Lung (tissue), 12 donors: ENCODE data around the gene SAP25. TPM values are rescaled to one million over a fixed set of nuclear protein-coding genes. Genes with fewer than 3 reads are reported as not detected.

Experiments
- ATAC-seq: fragments of 200-7000 bp; cut with Tn5 transposase; one replicate; pipeline ENCODE4 v1.9.1; 2020; ENCODE audit warnings: moderate number of reproducible peaks; ENCODE audit not compliant: insufficient read depth, low FRiP score
- DNase-seq, 3 donors: peaks; one replicate each; pipeline ENCODE4 v3.0.0-alpha.2; 2013 to 2017
- H3K27ac ChIP-seq, 2 donors: one replicate each; pipeline ENCODE4 v1.5.1; 2013; ENCODE audit warnings: mild to moderate bottlenecking in 2 of 2, moderate library complexity in 2 of 2, control low read depth in 1 of 2, inconsistent platforms in 1 of 2, low read depth in 1 of 2, low read length in 1 of 2
- H3K27me3 ChIP-seq, 3 donors: one replicate each; pipeline ENCODE4 v1.5.1; 2013; ENCODE audit warnings: low read length in 2 of 3; ENCODE audit not compliant: control insufficient read depth in 3 of 3, insufficient read depth in 3 of 3
- H3K36me3 ChIP-seq, 4 donors: one replicate each; pipeline ENCODE4 v1.5.1; 2013; ENCODE audit warnings: low read length in 4 of 4, mild to moderate bottlenecking in 1 of 4, moderate library complexity in 1 of 4; ENCODE audit not compliant: control insufficient read depth in 4 of 4, insufficient read depth in 4 of 4
- H3K4me1 ChIP-seq, 5 donors: one replicate each; pipeline ENCODE4 v1.5.1; 2013; ENCODE audit warnings: low read length in 5 of 5, mild to moderate bottlenecking in 2 of 5, moderate library complexity in 1 of 5; ENCODE audit not compliant: control insufficient read depth in 5 of 5, insufficient read depth in 5 of 5
- H3K4me3 ChIP-seq: one replicate; pipeline ENCODE4 v1.5.1; 2013; ENCODE audit warnings: mild to moderate bottlenecking, control low read depth, moderate library complexity
- H3K9ac ChIP-seq, 2 donors: one replicate each; pipeline ENCODE4 v1.5.1; 2013; ENCODE audit warnings: low read length in 2 of 2, control low read depth in 1 of 2; ENCODE audit not compliant: insufficient read depth in 1 of 2
- H3K9me3 ChIP-seq, 4 donors: one replicate each; pipeline ENCODE4 v1.5.1; 2013; ENCODE audit warnings: low read length in 3 of 4, mild to moderate bottlenecking in 1 of 4, moderate library complexity in 1 of 4; ENCODE audit not compliant: control insufficient read depth in 4 of 4, insufficient read depth in 3 of 4
- WGBS, 2 donors: extraction: QIAGEN DNeasy Blood & Tissue Kit; methylation state at CpG; one replicate each; pipeline ENCODE4 v1.1.7; 2013; 5-methylcytosine and 5-hydroxymethylcytosine counted together
- polyA plus RNA-seq, 2 donors: library from polyadenylated mRNA; stranded (reverse); fragments of 200-250 nt; gene quantifications; one replicate each; pipeline ENCODE4 v1.2.1, GENCODE V29; 2013
- total RNA-seq, 2 donors: library from RNA; depleted of rRNA in 1 of 2; stranded (reverse); fragments of >200 nt in 1 of 2; gene quantifications; one replicate each; pipeline ENCODE4 v1.2.1, GENCODE V29; 2014 to 2021
- TF ChIP-seq, protein P1 (sequence below): IDR thresholded peaks from 2 replicates; pipeline ENCODE4 v1.5.1; 2012; ENCODE audit warnings: mild to moderate bottlenecking; ENCODE audit errors: control extremely low read depth, extremely low read depth
- donor health status: control.
- donor health status: control.
- donor health status: Bipolar disorder and iron deficiency.
- donor health status: healthy.
- donor health status: DM: yes; HTN: yes; CAD: no.

The SAP25 gene
- total and polyA plus RNA-seq, 4 donors, result 1.9 to 9.9 (median 6.2) TPM

DNA sequence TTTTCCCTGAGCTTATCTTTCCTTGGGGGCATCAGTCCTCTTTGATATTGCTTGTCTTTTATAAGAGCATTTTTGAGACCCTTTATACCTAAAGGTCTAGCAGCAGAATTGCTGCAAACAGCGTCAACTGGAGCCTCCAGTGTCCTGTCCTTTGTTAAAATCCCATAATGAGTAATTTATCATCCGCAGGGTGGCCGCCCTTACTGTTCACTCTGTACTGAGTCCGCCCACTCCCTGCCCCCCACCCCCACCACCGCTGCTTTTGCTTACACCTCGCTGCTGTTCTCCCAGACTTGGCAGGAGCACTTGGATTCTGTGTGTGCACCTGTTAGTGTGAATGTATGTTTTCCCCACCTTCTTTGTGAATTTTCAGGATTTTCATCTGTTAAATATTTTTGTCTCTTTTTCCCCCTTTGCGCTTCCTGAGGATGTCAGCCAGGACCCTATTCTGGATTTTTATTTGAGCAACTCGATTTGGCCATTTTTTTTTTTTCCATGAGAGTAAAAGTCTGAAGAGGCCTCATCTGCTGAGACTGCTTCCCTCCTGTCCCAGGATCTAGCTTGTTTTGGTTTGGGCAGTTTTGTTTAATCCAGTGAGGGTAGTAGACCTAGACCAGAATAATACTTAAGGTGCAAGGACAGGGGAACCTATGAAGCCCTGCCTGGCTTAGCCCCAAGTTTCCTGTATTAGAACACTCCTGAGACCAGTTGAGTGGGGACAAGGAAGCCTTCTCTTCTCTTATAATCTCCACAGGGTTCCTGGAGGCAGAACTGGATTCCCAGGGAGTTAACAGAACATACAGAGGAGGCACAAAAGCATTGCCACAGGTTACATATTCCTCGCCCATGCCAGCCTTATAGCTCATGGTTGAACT is 26.5 kb downstream of the SAP25 start:
- H3K4me3 ChIP-seq, result no peak overlapping the region
- ATAC-seq, result no peak

DNA sequence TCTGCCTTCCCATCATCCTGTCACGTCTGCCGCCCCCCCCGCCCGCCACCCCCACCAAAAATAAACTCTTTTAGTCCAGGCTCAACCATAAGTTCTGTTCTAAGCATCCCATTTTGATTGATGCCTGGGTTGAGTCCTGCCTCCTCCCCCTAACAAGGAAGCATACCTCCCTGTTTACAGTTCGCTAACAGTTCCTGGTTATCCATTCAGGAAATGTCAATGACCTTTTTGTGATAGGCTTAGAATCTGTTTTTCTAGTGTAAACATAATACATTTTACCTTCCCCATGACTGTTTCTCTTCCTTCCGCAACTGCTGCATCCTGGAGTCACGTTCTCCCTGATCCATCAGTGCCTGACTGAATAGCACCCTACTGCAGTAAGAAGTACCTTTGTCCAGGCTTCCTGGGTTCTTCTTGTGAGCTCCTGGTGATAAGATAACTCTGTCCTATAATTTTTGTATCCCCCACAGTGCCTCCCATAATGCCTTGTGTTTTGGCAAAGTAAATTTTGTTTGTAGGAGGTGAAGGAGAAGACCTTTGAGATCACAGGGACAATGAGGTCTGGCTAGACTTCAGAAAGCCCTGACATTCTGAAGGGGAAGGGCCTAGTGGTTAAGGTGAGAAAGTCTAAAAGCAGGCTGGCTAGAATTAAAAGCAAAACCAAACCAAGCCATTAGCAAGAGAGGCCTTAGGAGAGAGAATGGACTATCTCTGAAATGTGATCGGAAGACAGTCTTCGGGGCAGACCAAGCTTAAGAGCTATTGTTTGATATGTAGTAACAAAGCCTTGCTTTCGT is 27.4 kb downstream of the SAP25 start:
- Histone ChIP-seq H3K36me3 (peaks cover 0 to 6% (median 3%) of the 10 kb centered on the region in 4 donors), H3K9me3 (no peaks in the 10 kb centered on the region), H3K27ac (peak overlapping the region; percentile 92 to 95), H3K4me3 (no peak overlapping the region), H3K9ac (peak overlapping the region in 1 of 2 donors; percentile 1), H3K27me3 (no peaks in the 10 kb centered on the region), H3K4me1 (peaks cover 0 to 39% (median 24%) of the 10 kb centered on the region in 5 donors)
- WGBS, 2 donors, result 49 to 66% methylated on average over 10 of the region's 10 CpGs
- TF ChIP-seq, protein P1, sequence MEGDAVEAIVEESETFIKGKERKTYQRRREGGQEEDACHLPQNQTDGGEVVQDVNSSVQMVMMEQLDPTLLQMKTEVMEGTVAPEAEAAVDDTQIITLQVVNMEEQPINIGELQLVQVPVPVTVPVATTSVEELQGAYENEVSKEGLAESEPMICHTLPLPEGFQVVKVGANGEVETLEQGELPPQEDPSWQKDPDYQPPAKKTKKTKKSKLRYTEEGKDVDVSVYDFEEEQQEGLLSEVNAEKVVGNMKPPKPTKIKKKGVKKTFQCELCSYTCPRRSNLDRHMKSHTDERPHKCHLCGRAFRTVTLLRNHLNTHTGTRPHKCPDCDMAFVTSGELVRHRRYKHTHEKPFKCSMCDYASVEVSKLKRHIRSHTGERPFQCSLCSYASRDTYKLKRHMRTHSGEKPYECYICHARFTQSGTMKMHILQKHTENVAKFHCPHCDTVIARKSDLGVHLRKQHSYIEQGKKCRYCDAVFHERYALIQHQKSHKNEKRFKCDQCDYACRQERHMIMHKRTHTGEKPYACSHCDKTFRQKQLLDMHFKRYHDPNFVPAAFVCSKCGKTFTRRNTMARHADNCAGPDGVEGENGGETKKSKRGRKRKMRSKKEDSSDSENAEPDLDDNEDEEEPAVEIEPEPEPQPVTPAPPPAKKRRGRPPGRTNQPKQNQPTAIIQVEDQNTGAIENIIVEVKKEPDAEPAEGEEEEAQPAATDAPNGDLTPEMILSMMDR, result no peak
- ATAC-seq (peak; percentile 55), DNase-seq (peak in 2 of 3 donors; percentile 51 to 68)

More for the DNA sequence above, 26.5 kb downstream of the SAP25 start:
- Histone ChIP-seq H3K9ac (peak overlapping the region in 1 of 2 donors; percentile 1), H3K27me3 (no peaks in the 10 kb centered on the region), H3K9me3 (no peaks in the 10 kb centered on the region), H3K36me3 (peaks cover 0 to 6% (median 4%) of the 10 kb centered on the region in 4 donors), H3K27ac (peak overlapping the region; percentile 92 to 95), H3K4me1 (peaks cover 0 to 39% (median 24%) of the 10 kb centered on the region in 5 donors)
- no peak for DNase-seq
- TF ChIP-seq, protein P1, result no peak
- 61 to 79% methylated on average over 9 of the region's 9 CpGs for WGBS, 2 donors

DNA sequence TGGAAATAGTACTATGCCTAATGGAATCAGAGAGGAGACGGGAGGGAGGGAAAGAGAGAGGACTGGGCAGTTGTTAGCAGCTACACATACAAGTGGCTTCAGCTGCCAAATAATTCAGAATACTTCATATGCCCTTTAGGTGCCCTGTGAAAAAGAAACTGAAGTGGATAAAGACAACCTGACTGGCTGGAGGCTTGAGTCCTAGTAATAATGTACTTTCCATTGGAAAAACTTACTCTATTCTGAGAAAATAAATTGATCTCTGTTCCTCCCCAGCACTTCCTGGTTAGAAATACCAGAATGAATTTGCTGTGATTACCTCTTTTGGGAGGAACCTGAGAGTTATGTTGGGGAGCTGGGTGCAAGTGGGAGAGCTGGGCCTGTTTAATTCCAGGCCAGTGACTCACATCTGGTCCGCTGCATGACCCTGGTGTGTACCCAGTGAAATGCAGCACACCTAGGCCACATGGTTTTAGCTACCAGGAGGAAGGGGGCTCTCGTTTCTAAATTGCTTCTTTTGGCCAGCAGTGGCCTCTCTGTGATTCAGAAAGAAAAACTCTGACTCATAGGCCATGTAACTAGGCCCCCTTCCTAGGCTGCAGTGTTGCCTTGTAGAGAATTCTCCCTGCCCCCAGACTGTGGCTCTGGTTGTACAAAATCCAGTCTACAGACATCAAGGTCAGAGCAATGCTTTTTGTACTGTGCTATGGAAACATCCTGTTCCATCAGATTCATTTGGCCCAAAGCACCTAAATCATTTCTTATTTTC is 28.2 kb downstream of the SAP25 start:
- Histone ChIP-seq H3K4me3 (no peak overlapping the region), H3K36me3 (peaks cover 0 to 6% (median 2%) of the 10 kb centered on the region in 4 donors), H3K4me1 (peaks cover 0 to 39% (median 24%) of the 10 kb centered on the region in 5 donors), H3K27ac (peak overlapping the region; percentile 92 to 95), H3K9ac (peak overlapping the region in 1 of 2 donors; percentile 15), H3K27me3 (no peaks in the 10 kb centered on the region), H3K9me3 (no peaks in the 10 kb centered on the region)
- WGBS, 2 donors, result 31 to 61% methylated on average over 3 of the region's 3 CpGs
- TF ChIP-seq, protein P1, result no peak
- ATAC-seq, result peak; percentile 75
- DNase-seq, result peak; percentile 21 to 61 (median 51)
